KMS-11 (cell line): ENCODE measurements around the gene MRRF.

ENCODE experiments used
- H2AFZ ChIP-seq: fragments of 200-600 bp; sonication (generic); 2 replicates; pipeline ENCODE4 v1.6.1; 2016; ENCODE audit warnings: antibody characterized with exemption, mixed run types, low read depth
- H3K27ac ChIP-seq: fragments of 200-600 bp; sonication (generic); 2 replicates; pipeline ENCODE4 v1.6.1; 2016; ENCODE audit warnings: mild to moderate bottlenecking, mixed run types
- H3K27me3 ChIP-seq: fragments of 200-600 bp; sonication (generic); 2 replicates; pipeline ENCODE4 v1.6.1; 2017; ENCODE audit warnings: mild to moderate bottlenecking, low read depth, mixed run types, moderate library complexity; ENCODE audit not compliant: insufficient read depth
- H3K36me3 ChIP-seq: fragments of 200-600 bp; sonication (generic); 2 replicates; pipeline ENCODE4 v1.6.1; 2017; ENCODE audit warnings: mild to moderate bottlenecking, mixed run types; ENCODE audit not compliant: insufficient read depth
- H3K4me1 ChIP-seq: fragments of 200-600 bp; sonication (generic); 2 replicates; pipeline ENCODE4 v1.6.1; 2016; ENCODE audit warnings: mild to moderate bottlenecking, low read depth, mixed run types; ENCODE audit not compliant: poor library complexity, severe bottlenecking
- H3K4me2 ChIP-seq: fragments of 200-600 bp; sonication (generic); 2 replicates; pipeline ENCODE4 v1.7.0; 2016; ENCODE audit warnings: mild to moderate bottlenecking, mixed run types
- H3K4me3 ChIP-seq: fragments of 200-600 bp; sonication (generic); IDR thresholded peaks from 2 replicates; pipeline ENCODE4 v1.6.1; 2017; ENCODE audit warnings: low read depth, low read length, mixed read lengths; ENCODE audit not compliant: insufficient read depth
- H3K79me2 ChIP-seq: fragments of 200-600 bp; sonication (generic); 2 replicates; pipeline ENCODE4 v1.6.1; 2016; ENCODE audit warnings: low read depth, mixed run types; ENCODE audit not compliant: insufficient read depth
- H3K9ac ChIP-seq: fragments of 200-600 bp; sonication (generic); 2 replicates; pipeline ENCODE4 v1.6.1; 2016; ENCODE audit warnings: mild to moderate bottlenecking, mixed run types
- H4K20me1 ChIP-seq: fragments of 200-600 bp; sonication (generic); 2 replicates; pipeline ENCODE4 v1.6.1; 2016; ENCODE audit warnings: mild to moderate bottlenecking, mixed run types; ENCODE audit not compliant: insufficient read depth
- CTCF ChIP-seq: fragments of 200-600 bp; sonication (generic); conservative IDR thresholded peaks from 2 replicates; pipeline ENCODE4 v1.6.1; 2017; ENCODE audit warnings: low read depth, mild to moderate bottlenecking, antibody characterized with exemption, low read length, moderate library complexity, mixed read lengths

Gene MRRF

GRCh38 chr9:122287214-122287720, 22.6 kb downstream of the MRRF start:
- H3K27ac ChIP-seq = no peak overlapping the region
- H3K4me3 ChIP-seq = no peak overlapping the region
- H3K9ac ChIP-seq = no peak overlapping the region
- no peak overlapping the region for H2AFZ ChIP-seq
- H4K20me1 ChIP-seq = no peaks in the 10 kb centered on the region
- peaks cover 9% of the 10 kb centered on the region; the same call in 1 of the 2 replicates for H3K36me3 ChIP-seq
- no peaks in the 10 kb centered on the region for H3K27me3 ChIP-seq
- peaks cover 6% of the 10 kb centered on the region for H3K4me1 ChIP-seq
- TF ChIP-seq CTCF = no peak
- H3K79me2 ChIP-seq = no peaks in the 10 kb centered on the region
- no peak overlapping the region for H3K4me2 ChIP-seq

DNA sequence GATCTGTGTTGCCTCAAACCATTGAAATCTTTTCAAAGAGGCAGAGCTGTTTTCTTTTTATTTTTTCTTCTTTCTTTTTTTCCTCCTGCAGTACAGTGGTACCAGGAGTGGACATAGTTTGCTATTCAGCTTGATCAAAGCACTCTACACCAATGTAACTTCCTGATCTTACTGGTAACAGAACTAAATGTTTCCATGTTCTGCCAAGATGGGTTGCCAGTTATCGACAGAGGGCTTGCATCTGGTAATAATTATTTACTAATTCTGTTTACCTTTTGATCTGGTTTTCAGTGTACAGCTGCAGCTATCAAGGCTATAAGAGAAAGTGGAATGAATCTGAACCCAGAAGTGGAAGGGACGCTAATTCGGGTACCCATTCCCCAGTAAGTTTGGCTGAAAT, 26.8 kb downstream of the MRRF start:
- Histone ChIP-seq H2AFZ (no peak overlapping the region), H3K4me3 (no peak overlapping the region), H3K4me1 (peaks cover 6% of the 10 kb centered on the region), H3K27ac (no peak overlapping the region), H3K36me3 (no peaks in the 10 kb centered on the region), H3K27me3 (no peaks in the 10 kb centered on the region), H4K20me1 (no peaks in the 10 kb centered on the region), H3K79me2 (no peaks in the 10 kb centered on the region), H3K4me2 (no peak overlapping the region), H3K9ac (no peak overlapping the region)
- no peak for TF ChIP-seq CTCF

- H3K9ac ChIP-seq = no peak overlapping the region
- H4K20me1 ChIP-seq = no peaks in the 10 kb centered on the region
- peaks cover 6% of the 10 kb centered on the region for H3K4me1 ChIP-seq
- H2AFZ ChIP-seq = no peak overlapping the region
- no peak overlapping the region for H3K4me3 ChIP-seq
- H3K27me3 ChIP-seq = no peaks in the 10 kb centered on the region
- no peak overlapping the region for H3K27ac ChIP-seq
- H3K36me3 ChIP-seq = no peaks in the 10 kb centered on the region
- no peaks in the 10 kb centered on the region for H3K79me2 ChIP-seq
- no peak for TF ChIP-seq CTCF
- H3K4me2 ChIP-seq = no peak overlapping the region
Measured at GRCh38 chr9:122294531-122294930, 29.8 kb downstream of the MRRF start.

GRCh38 chr9:122297512-122297911, 32.8 kb downstream of the MRRF start:
- Histone ChIP-seq H3K9ac (no peak overlapping the region), H4K20me1 (no peaks in the 10 kb centered on the region), H3K4me3 (no peak overlapping the region), H3K4me1 (no peaks in the 10 kb centered on the region), H3K27ac (no peak overlapping the region), H3K79me2 (no peaks in the 10 kb centered on the region), H3K27me3 (no peaks in the 10 kb centered on the region), H3K36me3 (peaks cover 8% of the 10 kb centered on the region; the same call in 1 of the 2 replicates), H3K4me2 (no peak overlapping the region), H2AFZ (no peak overlapping the region)
- no peak for TF ChIP-seq CTCF
